Peyer's patch (tissue), 4 donors: ENCODE measurements around the gene TCEAL4.

Experiments
- CTCF ChIP-seq, 6 experiments: fragments of 450-650 bp in 4 of 6; fragments of 200-600 bp in 2 of 6; sonication (generic) in 1 of 6; IDR thresholded peaks; one replicate each; pipeline ENCODE4 v1.5.1; 2017 to 2019; ENCODE audit warnings: antibody characterized with exemption in 6 of 6, mild to moderate bottlenecking in 3 of 6, moderate library complexity in 1 of 6
- POLR2A ChIP-seq, 2 donors: fragments of 450-650 bp; IDR thresholded peaks; one replicate each; pipeline ENCODE4 v1.5.1; 2017; ENCODE audit warnings: antibody characterized with exemption in 2 of 2, mild to moderate bottlenecking in 2 of 2, moderate library complexity in 2 of 2

GRCh38 chrX:103616676-103617186 is 31.4 kb downstream of the TCEAL4 start:
- TF ChIP-seq CTCF (IDR thresholded peaks at IDR 0.05) (no peak), POLR2A (IDR thresholded peaks at IDR 0.05) (no peak)
